ENCODE data around the gene PGPEP1. TPM values are rescaled to one million over a fixed set of nuclear protein-coding genes. Genes with fewer than 3 reads are reported as not detected.

PGPEP1 gene
- total and polyA plus RNA-seq, 10 of the 15 experiments (the other 5 are each of a cell fraction or from before 2014, with no cell fraction given): 13.8 to 39.4 (median 17.0) TPM

GRCh38 chr19:18392926-18393325, 52.5 kb downstream of the PGPEP1 start:
- ChIA-PET POLR2A (interaction anchor here (1.0 to 2.0 kb wide), 2 partner anchors 25 to 57 kb away, joined by 3 to 9 read pairs; no protein-coding TSS in a partner anchor), CTCF (interaction anchor here (1.2 to 9.4 kb wide), 5 partner anchors 7 to 280 kb away, joined by 3 to 144 read pairs (median 49); partner anchors contain the start of gene LRRC25), SMC1A (ENCODE audit: uncharacterized antibody, unreplicated experiment) (interaction anchor here (0.6 to 2.2 kb wide), 4 partner anchors 9 to 207 kb away, joined by 3 to 6 read pairs (median 3); no protein-coding TSS in a partner anchor), RAD21 (ENCODE audit: unreplicated experiment) (interaction anchor here (0.8 kb wide), 1 partner anchor 44 kb away, joined by 3 read pairs; no protein-coding TSS in a partner anchor)
- Histone ChIP-seq H3K4me1 (ENCODE audit: control insufficient read depth, insufficient read depth, low read length) (peaks cover 32% of the 10 kb centered on the region), H3K4me2 (ENCODE audit: control insufficient read depth, insufficient read depth) (peak overlapping the region; percentile 26; the same call in 1 of the 2 replicates), H3K27ac (ENCODE audit: control insufficient read depth, insufficient read depth) (no peak overlapping the region), H4K20me1 (ENCODE audit: control insufficient read depth, insufficient read depth) (no peaks in the 10 kb centered on the region), H2AFZ (ENCODE audit: control insufficient read depth, low read depth, low read length) (no peak overlapping the region), H3K27me3 (replicated peaks in 1 of 2; ENCODE audit: control insufficient read depth in 2 of 2, insufficient read depth in 2 of 2, low read length in 1 of 2) (no peaks in the 10 kb centered on the region; a peak in 1 of 4 replicates), H3K9me3 (replicated peaks; ENCODE audit: control insufficient read depth, insufficient read depth, low read length) (no peaks in the 10 kb centered on the region; the same call in 2 of the 3 replicates), H3K36me3 (ENCODE audit: control insufficient read depth in 2 of 2, insufficient read depth in 2 of 2, low read length in 1 of 2) (no peaks in the 10 kb centered on the region), H3K9ac (ENCODE audit: control insufficient read depth, insufficient read depth, low read length) (no peak overlapping the region), H3K79me2 (ENCODE audit: control insufficient read depth, insufficient read depth, low read length) (no peaks in the 10 kb centered on the region), H3K4me3 (no peak overlapping the region)
- 23% methylated on average over 5 of the region's 5 CpGs for WGBS (ENCODE audit: insufficient coverage, insufficient replicate concordance, low lambda C conversion rate, missing lambda C conversion rate)
- in situ Hi-C loops (cut with MboI): no loop called here
- intact Hi-C loops (cut with micrococcal nuclease; ENCODE audit: unreplicated experiment): no loop called here
- TF ChIP-seq PBX3 (IDR thresholded peaks at IDR 0.05; ENCODE audit: insufficient replicate concordance, low read depth, low read length) (no peak), SIN3A (IDR thresholded peaks at IDR 0.05; ENCODE audit: low read depth, low read length) (no peak), LARP7 (IDR thresholded peaks at IDR 0.05) (no peak), EGR1 (IDR thresholded peaks at IDR 0.05; ENCODE audit: borderline replicate concordance in 1 of 2, low read depth in 2 of 2, low read length in 2 of 2) (no peak), SPI1 (IDR thresholded peaks at IDR 0.05; ENCODE audit: borderline replicate concordance, insufficient read depth, low read depth, low read length) (no peak)
- no peak for DNase-seq (ENCODE audit: low read depth, low spot score)
- no TSS peak for BruUV-seq (replicated peaks)
- FAIRE-seq: no peak
- no peak for ATAC-seq
